HepG2 (cell line): ENCODE measurements around the gene DRG1. TPM values are rescaled to one million over a fixed set of nuclear protein-coding genes. Genes with fewer than 3 reads are reported as not detected.

Experiments
- ATM ChIP-seq: fragments of 450-650 bp; IDR thresholded peaks from 2 replicates; pipeline ENCODE4 v1.7.1; 2017; ENCODE audit warnings: mild to moderate bottlenecking, borderline replicate concordance
- CENPT ChIP-seq: sonication (generic); formaldehyde crosslinking; IDR thresholded peaks from 2 replicates; pipeline ENCODE4 v1.8.0; 2022; ENCODE audit warnings: low read depth, mild to moderate bottlenecking, moderate library complexity, missing genetic modification reagents
- HNRNPH1 ChIP-seq: fragments of 200-400 bp; formaldehyde crosslinking; optimal IDR thresholded peaks from 2 replicates; pipeline ENCODE3; 2017; ENCODE audit warnings: mild to moderate bottlenecking, low read depth, low read length
- MED1 ChIP-seq: sonication (generic); formaldehyde crosslinking; IDR thresholded peaks from 2 replicates; pipeline ENCODE4 v1.4.0; 2020; ENCODE audit warnings: missing genetic modification reagents
- MIER3 ChIP-seq: IDR thresholded peaks from 2 replicates; pipeline ENCODE4 v1.6.1; 2016; ENCODE audit warnings: missing compliant biosample characterization, borderline replicate concordance
- NPAS2 ChIP-seq: sonication (generic); formaldehyde crosslinking; IDR thresholded peaks from 2 replicates; pipeline ENCODE4 v1.8.0; 2022; ENCODE audit warnings: mild to moderate bottlenecking, missing genetic modification reagents, borderline replicate concordance
- PAWR ChIP-seq: sonication (generic); formaldehyde crosslinking; IDR thresholded peaks from 2 replicates; pipeline ENCODE4 v1.4.0; 2020; ENCODE audit warnings: missing genetic modification reagents, mild to moderate bottlenecking, borderline replicate concordance
- SSRP1 ChIP-seq: IDR thresholded peaks from 2 replicates; pipeline ENCODE4 v1.6.1; 2016; ENCODE audit warnings: control low read depth
- TBX3 ChIP-seq: fragments of 450-650 bp; IDR thresholded peaks from 2 replicates; pipeline ENCODE4 v1.6.1; 2017; ENCODE audit warnings: antibody characterized with exemption, mild to moderate bottlenecking, inconsistent platforms, borderline replicate concordance
- XRCC5 ChIP-seq: fragments of 200-400 bp; formaldehyde crosslinking; optimal IDR thresholded peaks from 2 replicates; pipeline ENCODE3; 2017; ENCODE audit warnings: mild to moderate bottlenecking, low read length
- ZFP36 ChIP-seq: fragments of 150-350 bp; IDR thresholded peaks from 2 replicates; pipeline ENCODE4 v1.6.1; 2018; ENCODE audit warnings: borderline replicate concordance, low read length, low read depth; ENCODE audit not compliant: partially characterized antibody
- ZKSCAN1 ChIP-seq: fragments of 150-350 bp; IDR thresholded peaks from 2 replicates; pipeline ENCODE4 v1.6.1; 2014; ENCODE audit warnings: low read length
- ZNF232 ChIP-seq: sonication (generic); formaldehyde crosslinking; IDR thresholded peaks from 2 replicates; pipeline ENCODE4 v1.4.0; 2020; ENCODE audit warnings: missing genetic modification reagents, borderline replicate concordance
- ZNF326 ChIP-seq: sonication (generic); formaldehyde crosslinking; IDR thresholded peaks from 2 replicates; pipeline ENCODE4 v1.4.0; 2020; ENCODE audit warnings: missing genetic modification reagents, borderline replicate concordance
- ZNF441 ChIP-seq: sonication (generic); formaldehyde crosslinking; IDR thresholded peaks from 2 replicates; pipeline ENCODE4 v1.7.0; 2021; ENCODE audit warnings: missing genetic modification reagents, borderline replicate concordance
- ZNF607 ChIP-seq: sonication (generic); formaldehyde crosslinking; IDR thresholded peaks from 2 replicates; pipeline ENCODE4 v1.5.1; 2020; ENCODE audit warnings: missing genetic modification reagents, mild to moderate bottlenecking, borderline replicate concordance
- ZNF709 ChIP-seq: sonication (generic); formaldehyde crosslinking; IDR thresholded peaks from 2 replicates; pipeline ENCODE4 v1.5.0; 2020; ENCODE audit warnings: mild to moderate bottlenecking, missing genetic modification reagents
- ZNF747 ChIP-seq: sonication (generic); formaldehyde crosslinking; IDR thresholded peaks from 2 replicates; pipeline ENCODE4 v1.8.1; 2023; ENCODE audit warnings: missing genetic modification reagents, mild to moderate bottlenecking, borderline replicate concordance
- polyA plus RNA-seq, 8 experiments: library from polyadenylated mRNA; depleted of rRNA in 3 of 8; stranded (reverse) in 7 of 8; unstranded in 1 of 8; fragments of >200 nt; fragmentation: Illumina TruSeq in 4 of 8; extraction: Trizol in 4 of 8; gene quantifications; 2 replicates each; pipeline versions ENCODE4 v1.2.1 to v1.2.3, GENCODE V29; 2011 to 2016; ENCODE audit warnings: low read depth in 4 of 8, missing spikeins in 1 of 8, mixed read lengths in 1 of 8; ENCODE audit not compliant: insufficient read depth in 1 of 8
- total RNA-seq, 5 experiments: library from RNA; depleted of rRNA; stranded (reverse); fragments of >200 nt; fragmentation: Illumina TruSeq; extraction: Trizol; gene quantifications; 2 replicates each; pipeline ENCODE4 v1.2.3, GENCODE V29; 2016; ENCODE audit warnings: low read depth in 1 of 5
- TF ChIP-seq, protein P1 (sequence below): sonication (generic); formaldehyde crosslinking; conservative IDR thresholded peaks from 2 replicates; pipeline ENCODE4 v1.8.1; 2023; ENCODE audit warnings: missing genetic modification reagents
- TF ChIP-seq, protein P2 (sequence below): sonication (generic); formaldehyde crosslinking; IDR thresholded peaks from 2 replicates; pipeline ENCODE4 v1.5.1; 2020; ENCODE audit warnings: missing genetic modification reagents, mild to moderate bottlenecking, borderline replicate concordance
- TF ChIP-seq, protein P3 (sequence below): sonication (generic); formaldehyde crosslinking; IDR thresholded peaks from 2 replicates; pipeline ENCODE4 v1.4.0; 2020; ENCODE audit warnings: mild to moderate bottlenecking, missing genetic modification reagents, borderline replicate concordance
- TF ChIP-seq, protein P4 (sequence below): sonication (generic); formaldehyde crosslinking; IDR thresholded peaks from 2 replicates; pipeline ENCODE4 v1.8.1; 2023; ENCODE audit warnings: mild to moderate bottlenecking, missing genetic modification reagents

DRG1 gene
- total and polyA plus RNA-seq, 2 of the 13 experiments (the other 11 are each of a cell fraction or from before 2014, with no cell fraction given) = 59.0 to 94.8 TPM

DNA sequence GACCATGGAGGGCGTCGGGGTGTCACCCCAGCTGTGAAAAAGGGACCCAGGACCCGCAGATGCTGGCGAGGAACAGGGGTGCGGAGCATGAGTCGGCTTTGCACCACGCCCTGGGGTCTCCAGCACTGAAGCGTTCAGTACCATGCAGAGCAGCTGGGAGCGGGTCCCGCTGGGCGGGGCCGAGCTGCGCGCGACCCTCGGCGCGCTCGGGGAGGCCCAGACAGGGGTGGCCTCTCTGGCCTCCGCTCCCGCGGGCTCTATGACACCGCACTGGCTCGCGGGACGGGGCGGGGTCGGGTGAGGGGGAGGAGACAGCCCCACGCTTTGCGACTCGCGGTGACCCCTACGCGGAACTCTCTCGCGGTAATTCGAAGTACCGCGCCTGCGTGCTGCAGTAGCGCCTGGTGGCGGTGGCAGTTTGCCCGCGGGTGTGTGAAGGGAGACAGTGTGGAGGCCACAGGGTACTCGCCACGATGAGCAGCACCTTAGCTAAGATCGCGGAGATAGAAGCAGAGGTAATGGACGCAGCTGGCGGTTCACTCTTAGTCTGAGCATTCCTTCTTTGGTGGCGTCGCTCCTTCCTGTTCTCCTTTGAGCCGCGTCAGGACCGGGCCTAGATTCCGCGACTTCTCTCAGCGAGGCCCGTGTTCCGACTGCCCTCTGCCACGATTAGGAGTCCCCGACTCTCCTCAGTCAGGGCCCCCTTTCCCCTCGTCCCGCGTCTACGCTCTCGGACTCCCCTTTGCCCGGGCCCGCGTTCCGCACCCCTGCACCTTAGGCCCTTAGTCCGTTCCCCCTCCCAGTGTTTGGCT is at the start of gene DRG1 (continued):
- TF ChIP-seq MIER3 (CRISPR knock-in tag) (peak; percentile 49), SSRP1 (CRISPR knock-in tag) (0 out of 2 replicates have a peak, but pooled peaks have one; percentile 61), ZNF607 (peak; percentile 41; the same call in 1 of the 2 replicates), ATM (no peak), CENPT (CRISPR knock-in tag) (no peak), TBX3 (0 out of 2 replicates have a peak, but pooled peaks have one; percentile 9), ZNF232 (CRISPR knock-in tag) (peak; percentile 81), ZNF441 (CRISPR knock-in tag) (peak; percentile 4; the same call in 1 of the 2 replicates), ZNF709 (CRISPR knock-in tag) (peak; percentile 74; the same call in 1 of the 2 replicates), PAWR (no peak), ZNF326 (no peak), ZKSCAN1 (no peak; the same call in 1 of the 2 replicates), MED1 (peak; percentile 86; the same call in 1 of the 2 replicates), XRCC5 (peak; percentile 56), NPAS2 (CRISPR knock-in tag) (no peak), ZNF747 (CRISPR knock-in tag) (no peak), HNRNPH1 (no peak), ZFP36 (no peak)
- TF ChIP-seq, protein P1, sequence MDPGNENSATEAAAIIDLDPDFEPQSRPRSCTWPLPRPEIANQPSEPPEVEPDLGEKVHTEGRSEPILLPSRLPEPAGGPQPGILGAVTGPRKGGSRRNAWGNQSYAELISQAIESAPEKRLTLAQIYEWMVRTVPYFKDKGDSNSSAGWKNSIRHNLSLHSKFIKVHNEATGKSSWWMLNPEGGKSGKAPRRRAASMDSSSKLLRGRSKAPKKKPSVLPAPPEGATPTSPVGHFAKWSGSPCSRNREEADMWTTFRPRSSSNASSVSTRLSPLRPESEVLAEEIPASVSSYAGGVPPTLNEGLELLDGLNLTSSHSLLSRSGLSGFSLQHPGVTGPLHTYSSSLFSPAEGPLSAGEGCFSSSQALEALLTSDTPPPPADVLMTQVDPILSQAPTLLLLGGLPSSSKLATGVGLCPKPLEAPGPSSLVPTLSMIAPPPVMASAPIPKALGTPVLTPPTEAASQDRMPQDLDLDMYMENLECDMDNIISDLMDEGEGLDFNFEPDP = no peak
- TF ChIP-seq, protein P2, sequence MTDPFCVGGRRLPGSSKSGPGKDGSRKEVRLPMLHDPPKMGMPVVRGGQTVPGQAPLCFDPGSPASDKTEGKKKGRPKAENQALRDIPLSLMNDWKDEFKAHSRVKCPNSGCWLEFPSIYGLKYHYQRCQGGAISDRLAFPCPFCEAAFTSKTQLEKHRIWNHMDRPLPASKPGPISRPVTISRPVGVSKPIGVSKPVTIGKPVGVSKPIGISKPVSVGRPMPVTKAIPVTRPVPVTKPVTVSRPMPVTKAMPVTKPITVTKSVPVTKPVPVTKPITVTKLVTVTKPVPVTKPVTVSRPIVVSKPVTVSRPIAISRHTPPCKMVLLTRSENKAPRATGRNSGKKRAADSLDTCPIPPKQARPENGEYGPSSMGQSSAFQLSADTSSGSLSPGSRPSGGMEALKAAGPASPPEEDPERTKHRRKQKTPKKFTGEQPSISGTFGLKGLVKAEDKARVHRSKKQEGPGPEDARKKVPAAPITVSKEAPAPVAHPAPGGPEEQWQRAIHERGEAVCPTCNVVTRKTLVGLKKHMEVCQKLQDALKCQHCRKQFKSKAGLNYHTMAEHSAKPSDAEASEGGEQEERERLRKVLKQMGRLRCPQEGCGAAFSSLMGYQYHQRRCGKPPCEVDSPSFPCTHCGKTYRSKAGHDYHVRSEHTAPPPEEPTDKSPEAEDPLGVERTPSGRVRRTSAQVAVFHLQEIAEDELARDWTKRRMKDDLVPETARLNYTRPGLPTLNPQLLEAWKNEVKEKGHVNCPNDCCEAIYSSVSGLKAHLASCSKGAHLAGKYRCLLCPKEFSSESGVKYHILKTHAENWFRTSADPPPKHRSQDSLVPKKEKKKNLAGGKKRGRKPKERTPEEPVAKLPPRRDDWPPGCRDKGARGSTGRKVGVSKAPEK = no peak
- TF ChIP-seq, protein P3, sequence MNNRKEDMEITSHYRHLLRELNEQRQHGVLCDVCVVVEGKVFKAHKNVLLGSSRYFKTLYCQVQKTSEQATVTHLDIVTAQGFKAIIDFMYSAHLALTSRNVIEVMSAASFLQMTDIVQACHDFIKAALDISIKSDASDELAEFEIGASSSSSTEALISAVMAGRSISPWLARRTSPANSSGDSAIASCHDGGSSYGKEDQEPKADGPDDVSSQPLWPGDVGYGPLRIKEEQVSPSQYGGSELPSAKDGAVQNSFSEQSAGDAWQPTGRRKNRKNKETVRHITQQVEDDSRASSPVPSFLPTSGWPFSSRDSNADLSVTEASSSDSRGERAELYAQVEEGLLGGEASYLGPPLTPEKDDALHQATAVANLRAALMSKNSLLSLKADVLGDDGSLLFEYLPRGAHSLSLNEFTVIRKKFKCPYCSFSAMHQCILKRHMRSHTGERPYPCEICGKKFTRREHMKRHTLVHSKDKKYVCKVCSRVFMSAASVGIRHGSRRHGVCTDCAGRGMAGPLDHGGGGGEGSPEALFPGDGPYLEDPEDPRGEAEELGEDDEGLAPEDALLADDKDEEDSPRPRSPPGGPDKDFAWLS (CRISPR knock-in tag) = no peak
- TF ChIP-seq, protein P4, sequence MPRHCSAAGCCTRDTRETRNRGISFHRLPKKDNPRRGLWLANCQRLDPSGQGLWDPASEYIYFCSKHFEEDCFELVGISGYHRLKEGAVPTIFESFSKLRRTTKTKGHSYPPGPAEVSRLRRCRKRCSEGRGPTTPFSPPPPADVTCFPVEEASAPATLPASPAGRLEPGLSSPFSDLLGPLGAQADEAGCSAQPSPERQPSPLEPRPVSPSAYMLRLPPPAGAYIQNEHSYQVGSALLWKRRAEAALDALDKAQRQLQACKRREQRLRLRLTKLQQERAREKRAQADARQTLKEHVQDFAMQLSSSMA = no peak
